HG02571 (cell line): ENCODE data around the gene KCNN3.

Experiments
- ATAC-seq: cut with Tn5 transposase; IDR thresholded peaks from one replicate; pipeline ENCODE4 v1.9.1; 2021; ENCODE audit warnings: mild to moderate bottlenecking, moderate library complexity; ENCODE audit not compliant: unreplicated experiment

KCNN3 gene

GRCh38 chr1:154735061-154735803 is 134.8 kb downstream of the KCNN3 start:
- no peak for ATAC-seq

DNA sequence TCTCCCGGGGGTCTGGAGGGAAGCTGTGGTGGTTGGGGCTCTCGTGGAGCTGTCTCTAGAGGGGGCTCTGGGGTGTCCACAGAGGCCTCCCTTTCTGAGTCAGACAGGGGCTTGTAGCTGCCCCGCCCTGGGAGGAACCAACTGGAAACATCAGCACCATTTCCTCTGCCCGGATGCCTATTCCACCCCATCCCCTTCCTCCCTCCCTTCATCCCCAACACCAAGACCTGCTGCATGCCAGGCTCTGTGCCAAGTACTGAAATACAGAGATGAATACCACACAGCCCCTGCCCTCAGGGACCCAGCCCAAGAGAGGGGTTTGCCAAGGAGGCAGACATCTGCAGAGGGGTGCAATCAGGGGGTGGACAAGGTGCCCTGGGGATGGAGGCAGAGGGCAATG is 136.5 kb downstream of the KCNN3 start:
- no peak for ATAC-seq

GRCh38 chr1:154730986-154731489 is 139.0 kb downstream of the KCNN3 start:
- no peak for ATAC-seq

- ATAC-seq: no peak
Observed at GRCh38 chr1:154730259-154730658, 139.8 kb downstream of the KCNN3 start.

DNA sequence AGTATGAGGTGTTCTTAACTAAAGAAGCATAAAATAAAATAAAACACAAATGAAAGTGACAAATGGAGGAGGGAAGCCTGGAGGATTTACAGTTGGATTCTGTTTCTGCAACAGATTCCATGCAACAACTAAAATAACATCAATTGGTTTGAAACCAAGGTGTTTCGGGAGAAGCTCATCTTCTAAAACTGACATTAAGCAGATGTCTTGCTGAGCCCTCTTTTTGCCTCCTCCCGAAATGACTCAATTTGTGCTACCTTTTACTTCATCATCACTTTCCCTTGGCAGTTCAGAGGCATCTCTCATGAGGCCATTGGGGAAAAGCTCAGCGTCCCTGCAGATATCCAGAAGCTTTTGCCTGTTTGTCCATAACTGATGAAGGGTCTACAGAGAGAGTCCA is 140.5 kb downstream of the KCNN3 start:
- no peak for ATAC-seq

DNA sequence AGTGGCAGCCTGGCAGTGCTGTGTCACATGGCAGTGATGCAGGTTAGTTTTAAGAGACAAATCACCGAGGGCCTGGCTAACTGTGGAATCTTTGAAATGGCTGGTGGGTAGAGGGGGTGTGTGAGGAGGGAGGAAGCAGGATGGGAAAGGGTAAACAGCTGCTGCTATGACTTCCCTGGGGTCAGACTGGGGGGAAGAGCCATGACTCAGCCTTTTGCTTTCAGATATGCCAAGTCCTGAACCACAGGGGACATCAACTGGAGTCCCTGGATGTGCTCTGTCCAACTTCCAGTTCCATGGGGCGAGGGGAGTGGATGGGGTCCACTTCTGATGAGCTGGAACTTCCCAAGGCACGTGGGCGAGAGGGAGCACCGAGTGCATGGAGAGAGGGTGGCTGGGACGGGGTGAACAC is 141.0 kb downstream of the KCNN3 start:
- ATAC-seq: no peak

DNA sequence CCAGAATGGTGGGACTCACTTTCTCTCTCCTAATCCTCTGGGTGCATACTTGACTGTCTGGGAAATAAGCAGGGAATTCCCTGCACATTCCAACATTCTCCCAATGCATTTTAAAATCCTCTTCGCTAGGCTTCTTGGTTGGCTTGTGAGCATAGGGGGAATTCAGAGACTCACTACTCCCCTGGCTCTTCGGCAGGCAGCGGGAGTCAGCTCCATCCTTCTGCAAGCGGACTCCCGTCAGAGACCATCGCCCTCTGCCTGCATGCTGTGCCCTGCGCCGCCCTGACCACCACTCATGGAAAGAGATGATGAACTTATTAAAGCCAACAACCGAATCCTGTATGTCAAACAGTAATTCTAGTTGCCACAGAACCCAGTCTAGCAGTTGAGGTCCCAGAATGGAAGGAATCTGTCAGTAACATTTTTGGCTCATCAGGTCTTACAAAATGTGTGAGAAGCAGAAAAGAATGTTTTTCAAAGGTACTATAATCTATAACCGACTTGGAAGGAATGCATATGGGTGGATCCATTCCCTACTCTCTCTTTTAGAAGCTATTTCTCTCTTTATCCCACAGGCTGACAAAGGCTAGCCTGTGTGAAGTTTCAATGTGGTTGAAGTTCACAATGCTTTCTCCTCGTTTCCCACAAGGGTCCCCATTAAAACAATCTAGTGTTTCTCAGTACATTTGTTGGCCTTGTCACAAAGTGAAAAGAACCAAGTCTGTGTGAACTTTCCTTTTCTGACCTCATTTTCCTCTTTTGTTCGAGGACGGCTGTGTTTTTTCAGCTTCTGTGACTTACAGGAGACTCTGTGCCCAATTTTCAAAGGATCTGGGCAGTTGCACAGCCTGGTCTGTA is 143.0 kb downstream of the KCNN3 start:
- ATAC-seq: no peak

GRCh38 chr1:154726443-154726842 is 143.6 kb downstream of the KCNN3 start:
- ATAC-seq: no peak

DNA sequence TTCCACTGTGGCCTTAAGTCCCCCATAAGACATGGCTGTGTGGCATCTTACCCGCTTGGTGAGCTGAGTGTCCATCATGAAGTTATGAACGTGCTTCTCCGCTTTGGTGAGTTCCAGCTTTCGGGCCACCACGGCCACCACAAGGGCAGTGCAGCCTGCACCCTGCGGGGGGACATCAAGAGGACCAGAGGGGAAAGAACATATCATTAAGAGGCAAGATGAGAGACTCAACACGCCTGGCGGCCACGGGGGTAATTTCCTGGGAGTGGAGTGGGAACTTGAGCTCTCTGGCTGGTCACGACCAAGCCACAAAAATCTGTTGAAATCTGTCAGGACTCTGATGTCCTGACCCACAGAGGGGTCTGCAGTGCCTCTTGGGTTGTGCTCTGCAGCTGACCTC is 144.2 kb downstream of the KCNN3 start:
- ATAC-seq: no peak

- ATAC-seq: no peak
Observed at GRCh38 chr1:154720328-154721297, 149.5 kb downstream of the KCNN3 start.

DNA sequence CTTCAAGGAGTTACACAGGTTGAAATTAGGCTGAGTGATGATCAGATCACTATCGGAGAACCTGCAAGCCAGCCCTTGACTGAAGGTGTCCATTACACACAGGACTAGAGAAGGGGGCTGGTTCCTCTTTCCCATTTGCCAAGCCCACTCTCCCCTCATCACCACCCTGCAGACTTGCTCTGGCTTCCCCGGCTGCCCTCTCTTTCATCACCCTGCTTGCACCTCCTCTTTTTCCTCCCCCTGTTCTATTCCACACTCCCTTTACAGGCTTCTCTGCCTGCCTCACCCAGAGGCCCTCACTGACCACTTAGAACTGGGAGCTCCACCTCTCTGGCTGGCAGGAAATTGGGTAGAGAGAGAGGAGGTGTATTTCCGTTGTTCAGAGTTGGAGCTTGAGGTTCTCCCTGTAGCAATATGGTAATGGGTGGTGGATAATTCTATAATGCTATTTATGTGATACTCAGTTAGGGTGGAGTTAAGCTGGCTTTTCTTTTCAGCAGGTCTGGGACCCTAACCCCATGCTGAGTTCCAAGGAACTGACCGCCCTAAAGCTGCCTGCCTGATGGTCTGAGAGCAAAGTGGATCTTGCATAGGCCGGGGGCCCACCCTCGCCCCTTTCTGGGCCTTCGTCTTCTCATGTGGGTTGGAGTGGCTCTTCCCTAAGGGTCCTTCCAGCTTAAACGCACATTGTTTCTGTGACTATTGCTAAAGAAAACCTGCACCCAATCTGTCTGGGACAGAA is 150.3 kb downstream of the KCNN3 start:
- no peak for ATAC-seq

- ATAC-seq: no peak
Observed at GRCh38 chr1:154718566-154718965, 151.5 kb downstream of the KCNN3 start.

DNA sequence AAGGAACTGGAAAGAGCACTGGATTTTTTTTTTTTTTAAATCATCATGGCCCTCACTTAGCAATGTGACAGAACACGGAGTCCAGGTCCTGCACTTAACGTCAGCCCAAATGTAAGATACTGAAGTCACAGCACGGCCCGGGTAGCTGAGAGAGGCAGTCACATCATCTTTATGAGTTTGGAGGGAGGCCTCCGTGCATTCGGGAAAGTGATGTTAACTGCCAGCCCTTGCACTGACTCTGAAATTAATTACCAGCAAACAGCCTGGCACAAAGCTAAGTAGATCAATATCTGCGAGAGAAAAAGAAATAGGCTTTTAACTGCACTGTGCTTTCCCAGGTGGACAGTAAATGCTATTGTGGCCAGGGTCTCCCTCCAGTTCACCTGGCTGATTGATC is 152.6 kb downstream of the KCNN3 start:
- no peak for ATAC-seq

GRCh38 chr1:154716614-154717527 is 153.2 kb downstream of the KCNN3 start:
- no peak for ATAC-seq

GRCh38 chr1:154716011-154716410 is 154.1 kb downstream of the KCNN3 start:
- no peak for ATAC-seq

DNA sequence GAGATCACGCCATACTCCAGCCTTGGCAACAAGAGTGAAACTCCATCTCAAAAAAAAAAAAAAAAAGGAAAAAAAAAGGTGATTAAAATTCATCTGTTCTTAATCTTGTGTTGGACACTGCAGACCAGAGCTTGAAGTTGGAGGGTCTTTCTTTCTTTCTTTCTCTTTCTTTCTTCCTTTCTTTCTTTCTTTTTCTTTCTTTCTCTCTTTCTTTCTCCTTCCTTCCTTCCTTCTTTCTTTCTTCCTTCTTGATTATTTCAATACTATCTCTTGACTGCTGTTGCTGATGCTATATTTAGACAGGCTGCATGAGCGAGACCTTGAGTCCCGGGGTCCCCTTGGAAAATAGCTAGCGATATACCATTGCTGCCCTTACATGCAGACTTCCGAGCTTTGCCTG is 154.7 kb downstream of the KCNN3 start:
- no peak for ATAC-seq

DNA sequence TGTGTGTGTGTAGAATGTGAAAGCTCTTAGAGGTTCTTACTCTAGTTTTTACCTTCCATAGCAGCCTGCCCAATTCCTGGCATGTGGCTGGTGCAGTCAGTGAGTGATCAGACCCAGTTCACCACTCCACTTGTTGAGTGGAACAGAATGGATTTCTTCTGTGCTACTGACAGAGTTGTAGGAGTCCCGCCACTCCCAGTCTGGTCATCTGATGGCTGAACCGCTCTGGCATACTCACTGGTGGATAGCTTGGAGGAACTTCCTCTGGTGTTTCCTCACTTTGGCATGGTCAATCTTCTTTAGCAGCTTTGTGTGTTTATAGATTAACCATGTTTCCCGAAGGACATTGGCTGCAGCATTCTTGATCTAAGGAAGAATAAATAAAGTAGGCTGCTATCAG is 155.4 kb downstream of the KCNN3 start:
- no peak for ATAC-seq

- ATAC-seq: no peak
Observed at GRCh38 chr1:154714052-154714623, 155.9 kb downstream of the KCNN3 start.

- no peak for ATAC-seq
Observed at GRCh38 chr1:154713005-154713404, 157.1 kb downstream of the KCNN3 start.
